Adrenal gland (tissue), 12 donors: Measurements from ENCODE around the gene MLLT3. TPM values are rescaled to one million over a fixed set of nuclear protein-coding genes. Genes with fewer than 3 reads are reported as not detected.

ENCODE experiments used
- DNase-seq, 7 donors: peaks; one replicate each; pipeline ENCODE4 v3.0.0-alpha.2; 2019 to 2020
- H3K27ac ChIP-seq, 5 donors: fragments of 200-600 bp; sonication (generic) in 4 of 5; 1 replicate in 3 of 5; 2 replicates in 2 of 5; pipeline versions ENCODE4 v1.5.1 to v1.8.0; 2016 to 2020; ENCODE audit warnings: mild to moderate bottlenecking in 1 of 5
- H3K27me3 ChIP-seq: fragments of 200-600 bp; 2 replicates; pipeline ENCODE4 v1.8.0; 2021
- H3K36me3 ChIP-seq, 2 donors: fragments of 200-600 bp; replicated peaks in 1 of 2; 1 replicate in 1 of 2; 2 replicates in 1 of 2; pipeline versions ENCODE4 v1.5.1 to v1.8.0; 2018 to 2022
- H3K4me1 ChIP-seq, 2 donors: fragments of 200-600 bp; replicated peaks in 1 of 2; 1 replicate in 1 of 2; 2 replicates in 1 of 2; pipeline versions ENCODE4 v1.5.1 to v1.8.0; 2018 to 2021
- H3K4me3 ChIP-seq, 4 donors: fragments of 200-600 bp; sonication (generic) in 3 of 4; one replicate each; pipeline ENCODE4 v1.5.1; 2016 to 2018
- H3K9me3 ChIP-seq, 3 donors: fragments of 200-600 bp; sonication (generic) in 1 of 3; replicated peaks in 1 of 3; 1 replicate in 2 of 3; 2 replicates in 1 of 3; pipeline versions ENCODE4 v1.5.1 to v1.8.0; 2016 to 2021
- POLR2A ChIP-seq, 2 donors: fragments of 450-650 bp; IDR thresholded peaks; one replicate each; pipeline ENCODE4 v1.6.1; 2017; ENCODE audit warnings: antibody characterized with exemption in 2 of 2, mild to moderate bottlenecking in 2 of 2, moderate library complexity in 1 of 2
- WGBS, 4 donors: extraction: QIAGEN DNeasy Blood & Tissue Kit in 2 of 4; methylation state at CpG; one replicate each; pipeline versions ENCODE4 v1.1.5 to v1.1.7; 2013 to 2017; 5-methylcytosine and 5-hydroxymethylcytosine counted together
- intact Hi-C, 2 donors: fragments of 100-400 bp; cut with DNase I; formaldehyde crosslinking; loops; one replicate each; pipeline versions ENCODE4 v1.14.1 to v1.15.0; 2022 to 2023
- polyA plus RNA-seq, 3 donors: library from polyadenylated mRNA; stranded (reverse); fragments of 200-250 nt in 2 of 3; fragments of 350-450 nt in 1 of 3; fragmentation: Illumina TruSeq in 1 of 3; extraction: RNeasy Lipid Tissue Mini Kit (QIAGEN cat#74804) in 1 of 3; gene quantifications; one replicate each; pipeline ENCODE4 v1.2.3, GENCODE V29; 2013 to 2014
- total RNA-seq, 9 donors: library from RNA; depleted of rRNA in 4 of 9; stranded (reverse); fragments of >200 nt in 4 of 9; fragments of 120-200 nt in 1 of 9; fragmentation: NEBNext Ultra II Directional in 1 of 9; extraction: Animal tissue kit (Norgen Biotek cat#: 25700) in 1 of 9; gene quantifications; one replicate each; pipeline versions ENCODE4 v1.1.0 to v1.2.4, GENCODE V29; 2013 to 2023
- TF ChIP-seq, protein P1 (sequence below), 6 experiments: fragments of 450-650 bp in 4 of 6; fragments of 200-600 bp in 2 of 6; sonication (generic) in 1 of 6; IDR thresholded peaks; 1 replicate in 5 of 6; 2 replicates in 1 of 6; pipeline versions ENCODE4 v1.5.1 to v1.8.0; 2016 to 2021; ENCODE audit warnings: antibody characterized with exemption in 6 of 6, mild to moderate bottlenecking in 2 of 6, moderate library complexity in 1 of 6
- donor health status: healthy with polysubstance abuse.
- donor health status: Bipolar disorder and iron deficiency.
- donor health status: DM: yes; HTN: yes; CAD: no.
- donor health status: DM: no; HTN: no; CAD: no.
- donor health status: DM: no; HTN: no; CAD: no.
- donor health status: DM: yes; HTN: yes; CAD: no.

The MLLT3 gene
- total and polyA plus RNA-seq, 12 donors: 11.0 to 37.7 (median 17.9) TPM

DNA sequence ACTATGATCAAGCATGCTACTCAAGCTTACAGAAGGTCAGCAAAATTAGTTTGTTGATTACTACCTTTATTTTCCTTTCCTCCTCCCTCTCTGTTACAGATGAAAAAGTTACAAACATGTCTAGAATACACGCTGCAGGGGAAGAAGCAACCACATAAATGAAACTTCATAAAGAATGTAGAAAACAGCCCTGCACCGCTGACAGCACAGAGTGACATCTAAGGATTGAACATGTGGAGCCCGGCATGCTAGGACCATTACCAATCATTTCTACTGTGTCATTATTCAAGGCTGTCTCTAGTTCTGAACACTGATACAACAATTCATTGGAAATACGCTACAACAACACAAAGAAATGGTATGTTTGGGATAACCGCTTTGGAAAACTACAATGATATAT is 261.1 kb downstream of the MLLT3 start:
- H3K4me1 ChIP-seq: peaks cover 18 to 27% of the 10 kb centered on the region in 2 donors
- H3K9me3 ChIP-seq: no peaks in the 10 kb centered on the region
- H3K27me3 ChIP-seq: no peaks in the 10 kb centered on the region
- no peak overlapping the region for H3K27ac ChIP-seq
- no peaks in the 10 kb centered on the region for H3K36me3 ChIP-seq
- TF ChIP-seq POLR2A (IDR thresholded peaks at IDR 0.05): no peak
- TF ChIP-seq, protein P1, sequence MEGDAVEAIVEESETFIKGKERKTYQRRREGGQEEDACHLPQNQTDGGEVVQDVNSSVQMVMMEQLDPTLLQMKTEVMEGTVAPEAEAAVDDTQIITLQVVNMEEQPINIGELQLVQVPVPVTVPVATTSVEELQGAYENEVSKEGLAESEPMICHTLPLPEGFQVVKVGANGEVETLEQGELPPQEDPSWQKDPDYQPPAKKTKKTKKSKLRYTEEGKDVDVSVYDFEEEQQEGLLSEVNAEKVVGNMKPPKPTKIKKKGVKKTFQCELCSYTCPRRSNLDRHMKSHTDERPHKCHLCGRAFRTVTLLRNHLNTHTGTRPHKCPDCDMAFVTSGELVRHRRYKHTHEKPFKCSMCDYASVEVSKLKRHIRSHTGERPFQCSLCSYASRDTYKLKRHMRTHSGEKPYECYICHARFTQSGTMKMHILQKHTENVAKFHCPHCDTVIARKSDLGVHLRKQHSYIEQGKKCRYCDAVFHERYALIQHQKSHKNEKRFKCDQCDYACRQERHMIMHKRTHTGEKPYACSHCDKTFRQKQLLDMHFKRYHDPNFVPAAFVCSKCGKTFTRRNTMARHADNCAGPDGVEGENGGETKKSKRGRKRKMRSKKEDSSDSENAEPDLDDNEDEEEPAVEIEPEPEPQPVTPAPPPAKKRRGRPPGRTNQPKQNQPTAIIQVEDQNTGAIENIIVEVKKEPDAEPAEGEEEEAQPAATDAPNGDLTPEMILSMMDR (IDR thresholded peaks at IDR 0.05): no peak
- DNase-seq: no peak
- intact Hi-C loops: no loop called here
- H3K4me3 ChIP-seq: no peak overlapping the region
- 95 to 98% (median 97%) methylated on average over 5 of the region's 5 CpGs for WGBS, 4 donors

DNA sequence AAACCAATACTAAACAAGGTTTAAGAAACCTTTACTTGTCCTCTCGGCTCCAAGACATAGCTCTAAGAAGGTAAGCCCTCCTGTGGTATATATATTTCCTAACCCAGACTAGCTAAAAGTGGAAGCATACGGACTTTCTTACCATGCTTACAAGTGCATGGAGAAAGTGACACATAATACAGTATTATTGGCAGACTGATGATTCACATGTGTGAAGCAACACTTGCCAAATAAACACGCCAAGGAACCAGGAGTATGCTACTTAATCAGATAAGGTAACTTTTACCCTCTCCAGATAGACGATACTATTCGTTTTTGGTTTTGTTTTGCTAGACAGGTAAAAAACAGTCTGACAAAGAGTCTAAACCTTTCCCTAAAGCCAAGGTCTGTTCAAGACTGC is 264.1 kb downstream of the MLLT3 start:
- peaks cover 10 to 29% of the 10 kb centered on the region in 2 donors for H3K4me1 ChIP-seq
- H3K4me3 ChIP-seq: no peak overlapping the region
- 60 to 75% (median 65%) methylated on average over 5 of the region's 5 CpGs for WGBS, 4 donors
- H3K9me3 ChIP-seq: no peaks in the 10 kb centered on the region
- no peak overlapping the region for H3K27ac ChIP-seq
- no peaks in the 10 kb centered on the region for H3K36me3 ChIP-seq
- no peaks in the 10 kb centered on the region for H3K27me3 ChIP-seq
- DNase-seq: peak in 2 of 7 donors; percentile 8 to 15
- intact Hi-C loops: loop anchor here in 1 of 2 donors (5.0 to 10.0 kb wide), 3 partner anchors 264 to 587 kb away; partner anchors contain the start of gene MLLT3
- TF ChIP-seq, protein P1 (IDR thresholded peaks at IDR 0.05): no peak

DNA sequence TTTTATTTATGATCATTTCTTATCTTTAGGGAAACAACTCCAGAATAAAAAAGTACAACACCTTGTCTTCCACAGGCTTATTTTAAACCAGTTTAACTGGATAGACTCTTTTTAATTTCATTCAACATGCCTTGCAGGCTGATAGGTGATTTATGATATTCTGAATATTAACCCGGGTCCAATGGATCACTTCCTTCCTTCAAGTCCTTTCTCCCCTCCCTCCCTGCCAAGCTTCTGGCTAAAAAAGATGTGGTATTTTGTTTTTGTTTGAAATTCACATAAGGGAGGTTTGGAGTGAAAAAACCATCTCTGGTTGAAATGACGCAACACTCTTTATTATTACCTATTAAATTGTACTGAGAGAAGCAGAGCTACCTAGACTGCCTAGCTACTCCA is 265.3 kb downstream of the MLLT3 start:
- Histone ChIP-seq H3K27ac (peak overlapping the region in 3 of 5 donors; percentile 56 to 64 (median 58)), H3K4me3 (peak overlapping the region in 1 of 4 donors; percentile 45), H3K9me3 (no peaks in the 10 kb centered on the region), H3K27me3 (no peaks in the 10 kb centered on the region), H3K36me3 (no peaks in the 10 kb centered on the region), H3K4me1 (peaks cover 10 to 28% of the 10 kb centered on the region in 2 donors)
- TF ChIP-seq, protein P1 (IDR thresholded peaks at IDR 0.05): no peak
- TF ChIP-seq POLR2A (IDR thresholded peaks at IDR 0.05): no peak
- intact Hi-C loops: loop anchor here in 1 of 2 donors (5.0 to 10.0 kb wide), 3 partner anchors 265 to 588 kb away; partner anchors contain the start of gene MLLT3
- DNase-seq: no peak
- 34 to 47% (median 43%) methylated on average over 2 of the region's 2 CpGs for WGBS, 4 donors

DNA sequence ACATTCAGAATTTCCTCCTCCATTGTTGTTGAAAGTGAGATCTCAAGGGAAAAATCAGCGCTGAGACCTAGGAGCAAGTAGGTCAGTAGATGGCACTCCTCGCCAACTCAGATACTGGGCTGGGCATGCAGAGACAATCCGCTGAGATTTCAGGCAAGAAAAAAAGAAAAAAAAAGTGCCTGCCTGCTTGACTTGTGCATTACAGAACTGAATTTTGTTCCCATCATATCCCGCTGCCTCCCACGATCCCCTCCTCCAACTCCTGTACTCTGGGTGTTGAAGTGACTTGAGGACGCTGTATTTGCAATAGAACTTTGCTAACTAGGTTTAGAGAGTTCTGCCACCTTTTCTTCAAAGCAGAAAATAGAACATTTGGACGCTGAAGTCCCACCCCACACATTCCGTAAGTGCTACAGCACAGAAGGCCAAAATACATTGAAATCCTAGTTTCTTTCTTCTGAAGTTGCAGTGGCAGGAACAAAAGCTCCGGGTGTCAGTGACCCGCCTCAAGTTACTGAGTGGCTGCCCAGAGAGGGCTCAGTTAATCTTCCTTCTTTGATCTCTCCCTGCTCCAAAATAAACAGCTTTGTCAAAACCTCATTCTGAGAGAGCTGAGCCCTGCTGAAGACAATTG is 265.8 kb downstream of the MLLT3 start:
- intact Hi-C loops: loop anchor here in 1 of 2 donors (5.0 to 10.0 kb wide), 3 partner anchors 266 to 588 kb away; partner anchors contain the start of gene MLLT3
- peak; percentile 73 to 92 (median 84) for DNase-seq

More for the DNA sequence above, 265.8 kb downstream of the MLLT3 start:
- H3K9me3 ChIP-seq: no peaks in the 10 kb centered on the region
- peaks cover 10 to 28% of the 10 kb centered on the region in 2 donors for H3K4me1 ChIP-seq
- 7 to 12% (median 10%) methylated on average over 10 of the region's 10 CpGs for WGBS, 4 donors
- no peaks in the 10 kb centered on the region for H3K36me3 ChIP-seq
- peak overlapping the region in 1 of 4 donors; percentile 45 for H3K4me3 ChIP-seq
- peak in 1 of 2 donors; percentile 6 for TF ChIP-seq POLR2A (IDR thresholded peaks at IDR 0.05)
- TF ChIP-seq, protein P1 (IDR thresholded peaks at IDR 0.05): peak; percentile 29 to 86 (median 72)
- H3K27ac ChIP-seq: peak overlapping the region in 4 of 5 donors; percentile 35 to 64 (median 57)
- H3K27me3 ChIP-seq: no peaks in the 10 kb centered on the region
